CD14-positive monocyte (primary cell): ENCODE results near the gene FAM20C. TPM values are rescaled to one million over a fixed set of nuclear protein-coding genes. Genes with fewer than 3 reads are reported as not detected.

Experiments
- DNase-seq, 3 donors: peaks; one replicate each; pipeline ENCODE4 v3.0.0-alpha.2; 2011 to 2022
- H2AFZ ChIP-seq: 2 replicates; pipeline ENCODE4 v1.6.0; 2012; ENCODE audit warnings: mild to moderate bottlenecking, low read depth, low read length, inconsistent platforms; ENCODE audit not compliant: insufficient read depth, poor library complexity, severe bottlenecking
- H3K27ac ChIP-seq, 2 donors: 1 replicate in 1 of 2; 2 replicates in 1 of 2; pipeline ENCODE4 v1.5.1; 2012 to 2013; ENCODE audit warnings: low read length in 2 of 2, control low read depth in 1 of 2, inconsistent platforms in 1 of 2, low read depth in 1 of 2, mild to moderate bottlenecking in 1 of 2
- H3K27me3 ChIP-seq, 2 donors: one replicate each; pipeline versions ENCODE4 v1.6.0 to v1.6.1; 2011 to 2013; ENCODE audit warnings: low read length in 2 of 2; ENCODE audit not compliant: control insufficient read depth in 2 of 2, insufficient read depth in 2 of 2
- H3K36me3 ChIP-seq, 2 donors: replicated peaks in 1 of 2; 1 replicate in 1 of 2; 2 replicates in 1 of 2; pipeline versions ENCODE4 v1.5.1 to v1.6.1; 2012 to 2013; ENCODE audit warnings: low read length in 2 of 2, control low read depth in 1 of 2, inconsistent platforms in 1 of 2, mild to moderate bottlenecking in 1 of 2; ENCODE audit not compliant: insufficient read depth in 2 of 2, control insufficient read depth in 1 of 2
- H3K4me1 ChIP-seq, 2 donors: 1 replicate in 1 of 2; 2 replicates in 1 of 2; pipeline versions ENCODE4 v1.5.1 to v1.6.1; 2012 to 2013; ENCODE audit warnings: low read length in 2 of 2, control low read depth in 1 of 2, inconsistent platforms in 1 of 2, mild to moderate bottlenecking in 1 of 2, moderate library complexity in 1 of 2; ENCODE audit not compliant: insufficient read depth in 2 of 2, control insufficient read depth in 1 of 2
- H3K4me2 ChIP-seq: replicated peaks from 2 replicates; pipeline ENCODE3; 2012; ENCODE audit warnings: low read length, moderate library complexity, mild to moderate bottlenecking; ENCODE audit not compliant: poor library complexity, severe bottlenecking; ENCODE audit errors: extremely low read depth
- H3K4me3 ChIP-seq, 3 experiments: fragments of 200-600 bp in 1 of 3; sonication (generic) in 1 of 3; replicated peaks in 1 of 3; 1 replicate in 2 of 3; 2 replicates in 1 of 3; pipeline ENCODE4 v1.5.1; 2011 to 2013; ENCODE audit warnings: low read length in 3 of 3, mild to moderate bottlenecking in 3 of 3, control low read depth in 2 of 3, low read depth in 2 of 3, inconsistent platforms in 1 of 3, moderate library complexity in 1 of 3
- H3K79me2 ChIP-seq: 2 replicates; pipeline ENCODE4 v1.6.0; 2012; ENCODE audit warnings: mild to moderate bottlenecking, control low read depth, inconsistent platforms, low read length, moderate library complexity; ENCODE audit not compliant: insufficient read depth
- H3K9ac ChIP-seq: 2 replicates; pipeline ENCODE4 v1.6.0; 2017; ENCODE audit warnings: low read length, mild to moderate bottlenecking; ENCODE audit not compliant: insufficient read depth, poor library complexity, severe bottlenecking
- H3K9me3 ChIP-seq, 2 donors: replicated peaks in 1 of 2; 1 replicate in 1 of 2; 2 replicates in 1 of 2; pipeline versions ENCODE4 v1.5.1 to v1.6.1; 2012 to 2013; ENCODE audit warnings: low read length in 2 of 2, control low read depth in 1 of 2; ENCODE audit not compliant: control insufficient read depth in 1 of 2, insufficient read depth in 1 of 2
- H4K20me1 ChIP-seq: 2 replicates; pipeline ENCODE4 v1.6.0; 2012; ENCODE audit warnings: mild to moderate bottlenecking, low read length, control low read depth, moderate library complexity; ENCODE audit not compliant: insufficient read depth
- H3K27ac Mint-ChIP-seq, 7 donors: one replicate each; pipeline ENCODE4 v1.8.0; 2020; ENCODE audit warnings: mild to moderate bottlenecking in 7 of 7, mixed read lengths in 7 of 7, moderate library complexity in 6 of 7, inconsistent platforms in 2 of 7
- H3K27me3 Mint-ChIP-seq, 3 donors: one replicate each; pipeline ENCODE4 v1.8.0; 2021 to 2022; ENCODE audit warnings: low read depth in 3 of 3, mild to moderate bottlenecking in 3 of 3, mixed read lengths in 3 of 3, moderate library complexity in 3 of 3, inconsistent platforms in 1 of 3
- H3K36me3 Mint-ChIP-seq, 2 donors: one replicate each; pipeline ENCODE4 v1.8.0; 2020; ENCODE audit warnings: mixed read lengths in 2 of 2, inconsistent platforms in 1 of 2, mild to moderate bottlenecking in 1 of 2
- H3K4me1 Mint-ChIP-seq: one replicate; pipeline ENCODE4 v1.8.0; 2020; ENCODE audit warnings: mild to moderate bottlenecking, mixed read lengths
- H3K4me3 Mint-ChIP-seq, 2 donors: one replicate each; pipeline ENCODE4 v1.8.0; 2020; ENCODE audit warnings: mild to moderate bottlenecking in 2 of 2, mixed read lengths in 2 of 2, moderate library complexity in 1 of 2
- H3K9me3 Mint-ChIP-seq, 7 donors: one replicate each; pipeline ENCODE4 v1.8.0; 2020 to 2022; ENCODE audit warnings: mixed read lengths in 7 of 7, mild to moderate bottlenecking in 6 of 7, moderate library complexity in 6 of 7, inconsistent platforms in 2 of 7
- WGBS: methylation state at CpG from one replicate; pipeline ENCODE4 v1.1.5; 2013; ENCODE audit warnings: missing lambda C conversion rate; ENCODE audit not compliant: insufficient coverage; 5-methylcytosine and 5-hydroxymethylcytosine counted together
- intact Hi-C, 2 donors: fragments of 100-400 bp; cut with micrococcal nuclease; formaldehyde crosslinking; loops; one replicate each; pipeline versions ENCODE4 v1.15.0 to v1.15.1; 2023
- polyA plus RNA-seq, 3 donors: library from polyadenylated mRNA; depleted of rRNA in 1 of 3; unstranded in 2 of 3; stranded (reverse) in 1 of 3; fragments of 300-500 nt in 2 of 3; fragments of >200 nt in 1 of 3; fragmentation: Illumina TruSeq in 2 of 3; gene quantifications; 1 replicate in 2 of 3; 2 replicates in 1 of 3; pipeline ENCODE4 v1.2.3, GENCODE V29; 2012 to 2021
- TF ChIP-seq, protein P1 (sequence below): fragments of 200-600 bp; IDR thresholded peaks from one replicate; pipeline ENCODE4 v1.8.0; 2022; ENCODE audit warnings: antibody characterized with exemption, mild to moderate bottlenecking

Gene FAM20C
- polyA plus RNA-seq, 3 donors = 1.2 to 32.2 (median 1.5) TPM

- H3K9me3 Mint-ChIP-seq = peaks cover 0 to 5% (median 0%) of the 10 kb centered on the region in 7 donors
- H3K27ac Mint-ChIP-seq = no peak overlapping the region
Measured at GRCh38 chr7:247181-247580, 54.8 kb downstream of the FAM20C start.

GRCh38 chr7:247636-248035 is 55.3 kb downstream of the FAM20C start:
- Histone ChIP-seq H3K9ac (no peak overlapping the region), H3K36me3 (peaks cover 39 to 89% of the 10 kb centered on the region in 2 donors), H3K4me2 (no peak overlapping the region), H4K20me1 (peaks cover 27% of the 10 kb centered on the region), H3K79me2 (no peaks in the 10 kb centered on the region), H3K9me3 (no peaks in the 10 kb centered on the region), H3K27me3 (no peaks in the 10 kb centered on the region), H2AFZ (no peak overlapping the region), H3K4me1 (no peaks in the 10 kb centered on the region), H3K4me3 (no peak overlapping the region), H3K27ac (no peak overlapping the region)
- TF ChIP-seq, protein P1, sequence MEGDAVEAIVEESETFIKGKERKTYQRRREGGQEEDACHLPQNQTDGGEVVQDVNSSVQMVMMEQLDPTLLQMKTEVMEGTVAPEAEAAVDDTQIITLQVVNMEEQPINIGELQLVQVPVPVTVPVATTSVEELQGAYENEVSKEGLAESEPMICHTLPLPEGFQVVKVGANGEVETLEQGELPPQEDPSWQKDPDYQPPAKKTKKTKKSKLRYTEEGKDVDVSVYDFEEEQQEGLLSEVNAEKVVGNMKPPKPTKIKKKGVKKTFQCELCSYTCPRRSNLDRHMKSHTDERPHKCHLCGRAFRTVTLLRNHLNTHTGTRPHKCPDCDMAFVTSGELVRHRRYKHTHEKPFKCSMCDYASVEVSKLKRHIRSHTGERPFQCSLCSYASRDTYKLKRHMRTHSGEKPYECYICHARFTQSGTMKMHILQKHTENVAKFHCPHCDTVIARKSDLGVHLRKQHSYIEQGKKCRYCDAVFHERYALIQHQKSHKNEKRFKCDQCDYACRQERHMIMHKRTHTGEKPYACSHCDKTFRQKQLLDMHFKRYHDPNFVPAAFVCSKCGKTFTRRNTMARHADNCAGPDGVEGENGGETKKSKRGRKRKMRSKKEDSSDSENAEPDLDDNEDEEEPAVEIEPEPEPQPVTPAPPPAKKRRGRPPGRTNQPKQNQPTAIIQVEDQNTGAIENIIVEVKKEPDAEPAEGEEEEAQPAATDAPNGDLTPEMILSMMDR = no peak
- intact Hi-C loops = no loop called here
- peaks cover 0 to 2% (median 0%) of the 10 kb centered on the region in 3 donors for H3K27me3 Mint-ChIP-seq
- WGBS = 82% methylated on average over 2 of the region's 16 CpGs
- no peaks in the 10 kb centered on the region for H3K4me1 Mint-ChIP-seq
- peaks cover 44 to 62% of the 10 kb centered on the region in 2 donors for H3K36me3 Mint-ChIP-seq
- H3K27ac Mint-ChIP-seq = peak overlapping the region in 1 of 7 donors; percentile 68
- H3K4me3 Mint-ChIP-seq = no peak overlapping the region
- DNase-seq = no peak
- peaks cover 0 to 6% (median 2%) of the 10 kb centered on the region in 7 donors for H3K9me3 Mint-ChIP-seq

More at GRCh38 chr7:247181-247580, 54.8 kb downstream of the FAM20C start:
- no peak overlapping the region for H3K4me2 ChIP-seq
- 96% methylated on average over 7 of the region's 12 CpGs for WGBS
- peaks cover 32% of the 10 kb centered on the region for H4K20me1 ChIP-seq
- no peaks in the 10 kb centered on the region for H3K27me3 ChIP-seq
- H3K4me3 Mint-ChIP-seq = no peak overlapping the region
- H3K79me2 ChIP-seq = no peaks in the 10 kb centered on the region
- H3K27ac ChIP-seq = no peak overlapping the region
- no peaks in the 10 kb centered on the region for H3K27me3 Mint-ChIP-seq
- H3K4me1 ChIP-seq = no peaks in the 10 kb centered on the region
- no peak overlapping the region for H3K4me3 ChIP-seq
- intact Hi-C loops = no loop called here
- no peak overlapping the region for H3K9ac ChIP-seq
- peaks cover 34 to 87% of the 10 kb centered on the region in 2 donors for H3K36me3 ChIP-seq
- no peaks in the 10 kb centered on the region for H3K4me1 Mint-ChIP-seq
- peaks cover 39 to 60% of the 10 kb centered on the region in 2 donors for H3K36me3 Mint-ChIP-seq
- DNase-seq = no peak
- no peak overlapping the region for H2AFZ ChIP-seq
- H3K9me3 ChIP-seq = no peaks in the 10 kb centered on the region
- TF ChIP-seq, protein P1 = no peak
